Subcutaneous abdominal adipose tissue (tissue), 5 donors: Measurements from ENCODE around the gene PLD4.
"Not testable (repeated sequence)": the region's sequence is repeated elsewhere in the genome, so short reads cannot be mapped to it uniquely, and the experiment has no call there.

Source experiments
- H3K27ac ChIP-seq: one replicate; pipeline ENCODE4 v1.7.0; 2013; ENCODE audit warnings: low read depth, mild to moderate bottlenecking, inconsistent platforms, low read length, moderate library complexity
- H3K27me3 ChIP-seq, 5 donors: one replicate each; pipeline ENCODE4 v1.7.0; 2013; ENCODE audit warnings: low read length in 5 of 5, inconsistent platforms in 1 of 5; ENCODE audit not compliant: control insufficient read depth in 5 of 5, insufficient read depth in 4 of 5
- H3K36me3 ChIP-seq, 5 donors: one replicate each; pipeline ENCODE4 v1.7.0; 2013; ENCODE audit warnings: low read length in 5 of 5; ENCODE audit not compliant: control insufficient read depth in 5 of 5, insufficient read depth in 5 of 5
- H3K4me1 ChIP-seq, 5 donors: one replicate each; pipeline ENCODE4 v1.7.0; 2013; ENCODE audit warnings: low read length in 5 of 5, mild to moderate bottlenecking in 3 of 5, moderate library complexity in 1 of 5; ENCODE audit not compliant: control insufficient read depth in 5 of 5, insufficient read depth in 5 of 5
- H3K4me3 ChIP-seq, 5 donors: one replicate each; pipeline ENCODE4 v1.7.0; 2013; ENCODE audit warnings: low read length in 5 of 5, low read depth in 1 of 5
- H3K9ac ChIP-seq, 5 donors: one replicate each; pipeline ENCODE4 v1.7.0; 2013; ENCODE audit warnings: low read length in 5 of 5, mild to moderate bottlenecking in 4 of 5, moderate library complexity in 3 of 5
- H3K9me3 ChIP-seq, 5 donors: one replicate each; pipeline ENCODE4 v1.7.0; 2013; ENCODE audit warnings: low read length in 5 of 5; ENCODE audit not compliant: control insufficient read depth in 5 of 5
- donor health status: healthy.
- donor health status: healthy.
- donor health status: healthy.
- donor health status: healthy.
- donor health status: healthy.

The PLD4 gene

DNA sequence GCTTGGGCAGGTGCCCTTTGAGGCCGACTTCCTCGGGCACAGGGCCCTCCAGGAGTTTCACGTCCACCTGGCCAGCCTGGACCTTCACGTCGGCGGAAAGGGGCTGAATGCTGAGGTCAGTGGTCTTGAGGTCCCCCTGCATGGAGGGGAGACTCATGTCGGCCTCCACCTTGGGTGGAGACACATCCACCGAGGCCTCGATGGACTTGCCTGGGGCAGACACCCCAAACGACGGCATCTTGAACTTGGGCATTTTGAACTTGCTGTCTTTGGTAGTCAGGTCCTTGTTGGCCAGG, 24.0 kb downstream of the PLD4 start:
- Histone ChIP-seq H3K4me1 (no peaks in the 10 kb centered on the region), H3K27ac (no peak overlapping the region), H3K9ac (no peak overlapping the region), H3K36me3 (peaks cover 0 to 2% (median 0%) of the 10 kb centered on the region in 5 donors), H3K4me3 (no peak overlapping the region), H3K27me3 (no peaks in the 10 kb centered on the region), H3K9me3 (no peaks in the 10 kb centered on the region)

DNA sequence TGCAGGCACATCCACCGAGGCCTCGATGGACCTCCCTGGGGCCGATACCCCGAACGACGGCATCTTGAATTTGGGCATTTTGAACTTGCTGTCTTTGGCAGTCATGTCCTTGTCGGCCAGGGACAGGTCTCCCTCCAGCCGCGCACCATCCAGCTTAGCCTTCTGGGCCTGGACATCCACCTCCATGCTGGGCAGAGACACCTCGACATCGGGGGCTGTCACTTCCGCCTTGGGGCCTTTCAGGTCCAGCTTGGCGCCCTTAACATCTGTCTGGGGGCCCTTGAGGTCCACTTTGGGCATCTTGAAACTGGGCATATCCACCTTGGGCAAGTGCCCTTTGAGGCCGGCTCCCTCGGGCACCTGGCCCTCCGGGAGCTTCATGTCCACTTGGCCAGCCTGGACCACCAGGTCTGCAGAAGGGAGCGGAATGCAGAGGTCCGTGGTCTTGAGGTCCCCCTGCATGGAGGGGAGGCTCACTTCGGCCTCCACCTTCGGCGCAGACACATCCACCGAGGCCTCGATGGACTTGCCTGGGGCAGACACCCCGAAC, 24.8 kb downstream of the PLD4 start:
- H3K4me1 ChIP-seq, H3K27me3 ChIP-seq, H3K9me3 ChIP-seq, H3K27ac ChIP-seq, H3K9ac ChIP-seq, H3K4me3 ChIP-seq, H3K36me3 ChIP-seq: not testable (repeated sequence)

DNA sequence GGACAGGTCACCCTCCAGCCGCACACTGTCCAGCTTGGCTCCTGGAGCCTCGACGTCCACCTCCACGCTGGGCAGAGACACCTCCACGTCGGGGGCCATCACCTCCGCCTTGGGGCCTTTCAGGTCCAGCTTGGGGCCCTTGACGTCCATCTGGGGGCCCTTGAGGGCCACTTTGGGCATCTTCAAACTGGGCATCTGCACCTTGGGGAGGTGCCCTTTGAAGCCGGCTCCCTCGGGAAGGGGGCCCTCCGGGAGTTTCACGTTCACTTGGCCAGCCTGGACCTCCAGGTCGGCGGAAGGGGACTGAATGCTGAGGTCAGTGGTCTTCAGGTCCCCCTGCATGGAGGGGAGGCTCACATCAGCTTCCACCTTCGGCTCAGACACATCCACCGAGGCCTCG, 25.3 kb downstream of the PLD4 start:
- H3K27ac ChIP-seq: no peak overlapping the region
- peaks cover 0 to 7% (median 4%) of the 10 kb centered on the region in 5 donors for H3K36me3 ChIP-seq
- H3K9ac ChIP-seq: no peak overlapping the region
- no peaks in the 10 kb centered on the region for H3K9me3 ChIP-seq
- H3K27me3 ChIP-seq: no peaks in the 10 kb centered on the region
- no peak overlapping the region for H3K4me3 ChIP-seq
- no peaks in the 10 kb centered on the region for H3K4me1 ChIP-seq

DNA sequence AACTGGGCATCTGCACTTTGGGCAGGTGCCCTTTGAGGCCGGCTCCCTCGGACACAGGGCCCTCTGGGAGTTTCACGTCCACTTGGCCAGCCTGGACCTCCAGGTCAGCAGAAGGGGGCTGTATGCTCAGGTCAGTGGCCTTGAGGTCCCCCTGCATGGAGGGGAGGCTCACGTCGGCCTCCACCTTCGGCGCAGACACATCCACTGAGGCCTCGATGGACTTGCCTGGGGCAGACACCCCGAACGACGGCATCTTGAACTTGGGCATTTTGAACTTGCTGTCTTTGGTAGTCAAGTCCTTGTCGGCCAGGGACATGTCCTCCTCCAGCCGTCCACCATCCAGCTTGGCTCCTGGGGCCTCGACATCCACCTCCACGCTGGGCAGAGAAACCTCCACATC, 26.0 kb downstream of the PLD4 start:
- H3K9ac ChIP-seq, H3K27ac ChIP-seq, H3K4me3 ChIP-seq, H3K9me3 ChIP-seq, H3K4me1 ChIP-seq, H3K27me3 ChIP-seq, H3K36me3 ChIP-seq: not testable (repeated sequence)

DNA sequence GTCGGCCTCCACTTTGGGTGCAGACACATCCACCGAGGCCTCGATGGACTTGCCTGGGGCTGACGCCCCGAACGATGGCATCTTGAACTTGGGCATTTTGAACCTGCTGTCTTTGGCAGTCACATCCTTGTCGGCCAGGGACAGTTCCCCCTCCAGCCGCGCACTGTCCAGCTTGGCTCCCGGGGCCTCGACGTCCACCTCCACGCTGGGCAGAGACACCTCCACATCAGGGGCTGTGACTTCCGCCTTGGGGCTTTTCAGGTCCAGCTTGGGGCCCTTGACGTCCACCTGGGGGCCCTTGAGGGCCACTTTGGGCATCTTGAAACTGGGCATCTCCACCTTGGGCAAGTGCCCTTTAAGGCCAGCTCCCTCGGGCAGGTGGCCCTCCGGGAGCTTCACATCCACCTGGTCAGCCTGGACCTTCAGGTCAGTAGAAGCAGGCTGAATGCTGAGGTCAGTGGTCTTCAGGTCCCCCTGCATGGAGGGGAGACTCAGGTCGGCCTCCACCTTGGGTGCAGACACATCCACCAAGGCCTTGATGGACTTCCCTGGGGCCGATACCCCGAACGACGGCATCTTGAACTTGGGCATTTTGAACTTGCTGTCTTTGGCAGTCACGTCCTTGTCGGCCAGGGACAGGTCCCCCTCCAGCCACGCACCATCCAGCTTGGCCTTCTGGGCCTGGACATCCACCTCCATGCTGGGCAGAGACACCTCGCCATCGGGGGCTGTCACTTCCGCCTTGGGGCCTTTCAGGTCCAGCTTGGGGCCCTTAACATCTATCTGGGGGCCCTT, 27.4 kb downstream of the PLD4 start:
- not testable (repeated sequence) for H3K4me3 ChIP-seq, H3K27ac ChIP-seq, H3K4me1 ChIP-seq, H3K9me3 ChIP-seq, H3K9ac ChIP-seq, H3K36me3 ChIP-seq
- peaks cover 3 to 11% (median 10%) of the 10 kb centered on the region in 5 donors for H3K27me3 ChIP-seq

DNA sequence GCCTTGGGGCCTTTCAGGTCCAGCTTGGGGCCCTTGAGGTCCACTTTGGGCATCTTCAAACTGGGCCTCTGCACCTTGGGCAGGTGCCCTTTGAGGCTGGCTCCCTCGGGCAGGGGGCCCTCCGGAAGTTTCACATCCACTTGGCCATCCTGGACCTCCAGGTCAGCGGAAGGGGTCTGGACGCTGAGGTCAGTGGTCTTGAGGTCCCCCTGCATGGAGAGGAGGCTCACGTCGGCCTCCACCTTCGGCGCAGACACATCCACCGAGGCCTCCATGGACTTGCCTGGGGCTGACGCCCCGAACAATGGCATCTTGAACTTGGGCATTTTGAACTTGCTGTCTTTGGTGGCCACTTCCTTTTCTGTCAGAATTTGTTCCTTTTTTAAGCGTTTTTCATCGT, 28.4 kb downstream of the PLD4 start:
- no peaks in the 10 kb centered on the region for H3K9me3 ChIP-seq
- no peak overlapping the region for H3K4me3 ChIP-seq
- peaks cover 0 to 10% (median 9%) of the 10 kb centered on the region in 5 donors for H3K36me3 ChIP-seq
- H3K27ac ChIP-seq: no peak overlapping the region
- no peaks in the 10 kb centered on the region for H3K4me1 ChIP-seq
- H3K9ac ChIP-seq: no peak overlapping the region
- peaks cover 7 to 15% (median 10%) of the 10 kb centered on the region in 5 donors for H3K27me3 ChIP-seq

DNA sequence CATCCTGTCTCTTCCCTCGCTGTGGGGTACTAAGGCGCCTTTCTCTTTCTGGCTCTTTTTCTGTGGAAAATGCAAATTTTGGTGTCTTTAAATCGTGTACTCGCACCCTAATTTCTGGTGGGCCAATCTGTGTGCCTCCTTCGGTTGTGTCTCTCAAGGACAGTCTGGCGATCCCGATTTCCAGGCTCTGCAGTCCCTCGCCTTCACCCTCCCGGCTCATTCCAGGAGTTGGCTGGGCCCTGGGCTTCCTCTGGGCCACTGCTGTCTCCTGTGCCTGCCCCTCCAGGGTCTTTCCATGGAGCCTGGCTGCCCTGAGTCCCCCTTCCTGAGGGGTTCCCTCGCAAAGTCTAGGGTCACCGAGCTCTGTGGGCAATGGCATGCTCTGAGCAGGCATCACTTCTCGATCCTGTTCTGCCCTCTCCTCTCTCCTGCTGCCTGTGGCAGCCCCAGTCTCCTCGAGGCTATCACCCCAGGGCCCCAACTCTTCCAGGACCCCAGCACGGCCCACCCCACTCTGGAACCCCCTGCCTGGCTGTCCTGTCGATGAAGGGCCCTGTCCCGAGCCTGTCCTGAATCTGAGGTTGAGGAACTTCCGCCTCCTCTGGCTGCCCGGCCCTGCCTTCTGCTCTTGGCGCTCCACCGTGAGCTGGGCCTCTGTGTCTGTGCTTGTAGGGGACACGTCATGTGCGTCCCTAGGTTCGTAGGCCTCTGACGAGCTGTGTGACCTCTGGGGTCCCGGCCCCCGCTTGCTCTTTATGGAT, 29.4 kb downstream of the PLD4 start:
- Histone ChIP-seq H3K27me3 (peaks cover 7 to 15% (median 10%) of the 10 kb centered on the region in 5 donors), H3K9me3 (no peaks in the 10 kb centered on the region), H3K27ac (no peak overlapping the region), H3K9ac (no peak overlapping the region), H3K4me1 (no peaks in the 10 kb centered on the region), H3K36me3 (peaks cover 0 to 10% (median 9%) of the 10 kb centered on the region in 5 donors), H3K4me3 (no peak overlapping the region)

DNA sequence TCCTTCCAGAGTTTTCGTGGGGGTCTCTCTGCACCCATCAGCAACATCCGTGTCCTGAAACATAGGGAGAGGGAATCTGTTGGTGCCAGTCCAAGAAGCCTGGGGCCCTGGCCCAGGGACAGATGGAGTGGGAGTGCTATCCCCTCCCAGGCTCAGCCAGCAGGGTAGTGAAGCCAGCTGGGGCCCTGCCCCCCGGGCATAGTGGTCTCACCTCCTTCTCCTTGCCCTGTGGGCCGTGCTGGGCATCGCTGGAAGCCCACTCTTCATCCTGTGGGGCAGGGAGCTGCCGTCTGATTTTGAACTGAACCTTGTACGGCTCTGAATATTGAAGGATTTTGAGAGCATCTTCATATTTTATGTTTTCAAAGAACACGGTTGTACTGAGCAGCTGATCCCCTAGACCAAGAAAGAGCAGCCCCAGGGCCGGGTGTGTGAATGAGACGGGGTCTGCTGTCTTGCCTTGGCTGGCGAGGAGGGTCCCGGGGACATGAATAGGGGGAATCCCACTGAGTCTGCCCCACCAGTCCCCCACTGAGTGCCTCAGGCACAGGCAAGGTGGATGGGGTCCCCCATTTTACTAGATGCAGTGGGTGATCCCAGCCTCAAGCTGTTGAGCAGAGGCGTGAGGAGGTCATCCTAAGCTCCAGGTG, 30.2 kb downstream of the PLD4 start:
- Histone ChIP-seq H3K4me3 (no peak overlapping the region), H3K36me3 (peaks cover 0 to 10% (median 9%) of the 10 kb centered on the region in 5 donors), H3K27me3 (peaks cover 7 to 15% (median 10%) of the 10 kb centered on the region in 5 donors), H3K9me3 (no peaks in the 10 kb centered on the region), H3K9ac (no peak overlapping the region), H3K27ac (no peak overlapping the region), H3K4me1 (no peaks in the 10 kb centered on the region)

DNA sequence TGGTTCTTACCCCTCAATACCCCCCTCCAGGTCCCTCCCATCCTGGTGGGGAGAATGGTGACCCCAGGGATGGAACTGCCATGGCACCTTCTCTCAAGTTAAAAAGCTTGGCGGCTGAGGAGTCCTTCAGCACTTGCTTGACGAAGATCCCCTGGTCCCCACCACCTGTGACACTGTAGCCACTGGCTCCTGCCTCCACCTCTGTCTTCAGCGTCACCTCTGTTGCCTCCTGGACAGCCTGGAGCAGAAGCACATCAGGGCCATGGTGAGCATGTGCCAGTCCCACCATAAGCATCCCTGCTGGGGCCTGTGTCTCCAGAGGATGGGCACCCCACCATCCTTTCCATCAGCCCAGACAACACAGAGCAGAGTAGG, 30.7 kb downstream of the PLD4 start:
- Histone ChIP-seq H3K4me3 (no peak overlapping the region), H3K36me3 (peaks cover 0 to 10% (median 9%) of the 10 kb centered on the region in 5 donors), H3K4me1 (no peaks in the 10 kb centered on the region), H3K9ac (no peak overlapping the region), H3K9me3 (no peaks in the 10 kb centered on the region), H3K27ac (no peak overlapping the region), H3K27me3 (peaks cover 7 to 15% (median 10%) of the 10 kb centered on the region in 5 donors)
